ENCODE results near the gene NR2C2.

GRCh38 chr3:14949126-14949525 is 1.7 kb downstream of the NR2C2 start:
- TF ChIP-seq, protein P1, sequence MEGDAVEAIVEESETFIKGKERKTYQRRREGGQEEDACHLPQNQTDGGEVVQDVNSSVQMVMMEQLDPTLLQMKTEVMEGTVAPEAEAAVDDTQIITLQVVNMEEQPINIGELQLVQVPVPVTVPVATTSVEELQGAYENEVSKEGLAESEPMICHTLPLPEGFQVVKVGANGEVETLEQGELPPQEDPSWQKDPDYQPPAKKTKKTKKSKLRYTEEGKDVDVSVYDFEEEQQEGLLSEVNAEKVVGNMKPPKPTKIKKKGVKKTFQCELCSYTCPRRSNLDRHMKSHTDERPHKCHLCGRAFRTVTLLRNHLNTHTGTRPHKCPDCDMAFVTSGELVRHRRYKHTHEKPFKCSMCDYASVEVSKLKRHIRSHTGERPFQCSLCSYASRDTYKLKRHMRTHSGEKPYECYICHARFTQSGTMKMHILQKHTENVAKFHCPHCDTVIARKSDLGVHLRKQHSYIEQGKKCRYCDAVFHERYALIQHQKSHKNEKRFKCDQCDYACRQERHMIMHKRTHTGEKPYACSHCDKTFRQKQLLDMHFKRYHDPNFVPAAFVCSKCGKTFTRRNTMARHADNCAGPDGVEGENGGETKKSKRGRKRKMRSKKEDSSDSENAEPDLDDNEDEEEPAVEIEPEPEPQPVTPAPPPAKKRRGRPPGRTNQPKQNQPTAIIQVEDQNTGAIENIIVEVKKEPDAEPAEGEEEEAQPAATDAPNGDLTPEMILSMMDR (IDR thresholded peaks at IDR 0.05), result no peak
- no peak for TF ChIP-seq POLR2A (IDR thresholded peaks at IDR 0.05)
